ENCODE results near the gene KANSL3. TPM values are rescaled to one million over a fixed set of nuclear protein-coding genes. Genes with fewer than 3 reads are reported as not detected.
A peak's percentile ranks its signal among the peaks of the same experiment; 100 is the strongest.
"Not testable (repeated sequence)": the region's sequence is repeated elsewhere in the genome, so short reads cannot be mapped to it uniquely, and the experiment has no call there.

Gene KANSL3
- total RNA-seq, 6 experiments from 2014 or later = 17.3 to 29.3 (median 21.6) TPM

DNA sequence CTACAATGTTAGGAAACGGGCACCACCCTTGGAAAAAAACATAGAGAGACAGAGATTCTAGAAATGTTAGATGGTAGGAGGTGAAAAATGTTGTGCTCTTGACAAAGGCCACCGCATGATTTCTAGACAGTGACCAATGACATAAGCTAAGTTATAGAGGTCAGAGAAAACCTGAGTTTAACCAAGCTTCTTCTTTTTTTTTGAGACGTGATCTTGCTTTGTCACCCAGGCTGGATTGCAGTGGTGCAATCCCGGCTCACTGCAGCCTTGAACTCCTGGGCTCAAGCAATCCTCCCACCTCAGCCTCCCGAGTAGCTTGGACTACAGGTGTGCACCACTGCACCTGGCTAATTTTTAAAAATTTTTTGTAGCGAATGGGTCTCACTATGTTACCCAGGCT, 17.4 kb upstream of the KANSL3 start:
- 63% methylated on average over 4 of the region's 6 CpGs for WGBS (ENCODE audit: insufficient coverage, low coverage, low lambda C conversion rate, missing lambda C conversion rate)

DNA sequence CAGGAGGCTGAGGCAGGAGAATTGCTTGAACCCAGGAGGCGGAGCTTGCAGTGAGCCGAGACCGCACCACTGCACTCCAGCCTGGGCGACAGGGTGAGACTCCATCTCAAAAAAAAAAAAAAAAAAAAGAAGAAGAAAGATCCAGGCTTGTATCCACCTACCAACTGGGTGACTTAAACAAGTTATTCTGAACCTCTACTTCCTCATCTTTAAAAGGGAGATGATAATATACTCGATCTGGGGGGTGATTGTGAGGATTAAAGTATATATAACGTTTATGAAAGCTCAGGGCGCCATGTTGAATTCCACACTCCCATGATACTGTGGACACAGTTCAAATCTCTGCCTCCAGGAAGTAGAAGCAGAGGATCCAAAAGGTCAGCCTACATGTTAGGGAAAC, 16.7 kb upstream of the KANSL3 start:
- H3K36me3 ChIP-seq; intact Hi-C loops (cut with DNase I); ATAC-seq; DNase-seq; H3K9me3 ChIP-seq; H3K27me3 ChIP-seq; H3K4me1 ChIP-seq; H3K27ac ChIP-seq; H3K4me3 ChIP-seq: not testable (repeated sequence)
- 66% methylated on average over 4 of the region's 7 CpGs for WGBS (ENCODE audit: insufficient coverage, low coverage, low lambda C conversion rate, missing lambda C conversion rate)

More for the DNA sequence above, 17.4 kb upstream of the KANSL3 start:
- H3K4me1 ChIP-seq = no peaks in the 10 kb centered on the region
- no peak for TF ChIP-seq POLR2A (IDR thresholded peaks at IDR 0.05)
- TF ChIP-seq, protein P1, sequence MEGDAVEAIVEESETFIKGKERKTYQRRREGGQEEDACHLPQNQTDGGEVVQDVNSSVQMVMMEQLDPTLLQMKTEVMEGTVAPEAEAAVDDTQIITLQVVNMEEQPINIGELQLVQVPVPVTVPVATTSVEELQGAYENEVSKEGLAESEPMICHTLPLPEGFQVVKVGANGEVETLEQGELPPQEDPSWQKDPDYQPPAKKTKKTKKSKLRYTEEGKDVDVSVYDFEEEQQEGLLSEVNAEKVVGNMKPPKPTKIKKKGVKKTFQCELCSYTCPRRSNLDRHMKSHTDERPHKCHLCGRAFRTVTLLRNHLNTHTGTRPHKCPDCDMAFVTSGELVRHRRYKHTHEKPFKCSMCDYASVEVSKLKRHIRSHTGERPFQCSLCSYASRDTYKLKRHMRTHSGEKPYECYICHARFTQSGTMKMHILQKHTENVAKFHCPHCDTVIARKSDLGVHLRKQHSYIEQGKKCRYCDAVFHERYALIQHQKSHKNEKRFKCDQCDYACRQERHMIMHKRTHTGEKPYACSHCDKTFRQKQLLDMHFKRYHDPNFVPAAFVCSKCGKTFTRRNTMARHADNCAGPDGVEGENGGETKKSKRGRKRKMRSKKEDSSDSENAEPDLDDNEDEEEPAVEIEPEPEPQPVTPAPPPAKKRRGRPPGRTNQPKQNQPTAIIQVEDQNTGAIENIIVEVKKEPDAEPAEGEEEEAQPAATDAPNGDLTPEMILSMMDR (IDR thresholded peaks at IDR 0.05) = no peak
- ATAC-seq (no peak), DNase-seq (no peak)
- no peak overlapping the region for H3K27ac ChIP-seq
- H3K36me3 ChIP-seq = no peaks in the 10 kb centered on the region
- no peak overlapping the region for H3K4me3 ChIP-seq
- H3K9me3 ChIP-seq = no peaks in the 10 kb centered on the region
- intact Hi-C loops (cut with DNase I) = no loop called here
- H3K27me3 ChIP-seq = no peaks in the 10 kb centered on the region

- no peak overlapping the region for H3K27ac ChIP-seq
- no peak for ATAC-seq
- intact Hi-C loops (cut with DNase I) = no loop called here
- no peak for DNase-seq
- H3K36me3 ChIP-seq = no peaks in the 10 kb centered on the region
- no peaks in the 10 kb centered on the region for H3K4me1 ChIP-seq
- TF ChIP-seq, protein P1 (IDR thresholded peaks at IDR 0.05) = no peak
- no peak for TF ChIP-seq POLR2A (IDR thresholded peaks at IDR 0.05)
- no peak overlapping the region for H3K4me3 ChIP-seq
- H3K27me3 ChIP-seq = no peaks in the 10 kb centered on the region
- WGBS (ENCODE audit: insufficient coverage, low coverage, low lambda C conversion rate, missing lambda C conversion rate) = 71% methylated on average over 6 of the region's 8 CpGs
- H3K9me3 ChIP-seq = no peaks in the 10 kb centered on the region
These were observed 13.7 kb upstream of the KANSL3 start for GRCh38 chr2:96651793-96652192.

DNA sequence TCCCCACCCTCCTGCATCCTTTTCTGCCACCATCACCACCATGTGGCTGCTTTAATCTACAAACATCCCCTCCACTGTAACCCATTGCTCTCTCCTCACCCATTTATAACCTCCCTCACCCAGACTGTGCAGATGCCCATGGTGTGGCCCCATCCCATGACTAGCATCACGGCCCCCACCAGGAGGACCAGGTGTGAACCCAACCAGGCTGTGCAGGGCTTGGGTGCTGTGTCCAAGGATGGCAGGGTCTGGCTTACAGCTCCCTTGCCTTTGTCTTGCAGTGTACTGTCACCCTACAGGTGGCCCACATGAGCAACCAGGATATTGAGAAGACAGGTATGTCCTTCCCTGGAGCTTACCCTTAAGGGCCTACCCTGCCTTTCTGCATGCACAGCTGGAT, 11.2 kb upstream of the KANSL3 start:
- ATAC-seq = peak in 1 of 4 donors; percentile 7
- no peaks in the 10 kb centered on the region for H3K36me3 ChIP-seq
- no CpG with 5 or more reads among the region's 1 CpG for WGBS (ENCODE audit: insufficient coverage, low coverage, low lambda C conversion rate, missing lambda C conversion rate)
- no peaks in the 10 kb centered on the region for H3K4me1 ChIP-seq
- H3K4me3 ChIP-seq = no peak overlapping the region
- TF ChIP-seq, protein P1 (IDR thresholded peaks at IDR 0.05) = no peak
- TF ChIP-seq POLR2A (IDR thresholded peaks at IDR 0.05) = no peak
- no peaks in the 10 kb centered on the region for H3K9me3 ChIP-seq
- DNase-seq = no peak
- no peak overlapping the region for H3K27ac ChIP-seq
- intact Hi-C loops (cut with DNase I) = no loop called here
- no peaks in the 10 kb centered on the region for H3K27me3 ChIP-seq

GRCh38 chr2:96648306-96648930, 10.3 kb upstream of the KANSL3 start:
- Histone ChIP-seq H3K4me1 (no peaks in the 10 kb centered on the region), H3K27me3 (no peaks in the 10 kb centered on the region), H3K9me3 (no peaks in the 10 kb centered on the region), H3K36me3 (no peaks in the 10 kb centered on the region), H3K27ac (no peak overlapping the region), H3K4me3 (no peak overlapping the region)
- TF ChIP-seq, protein P1 (IDR thresholded peaks at IDR 0.05) = no peak
- TF ChIP-seq POLR2A (IDR thresholded peaks at IDR 0.05) = no peak
- intact Hi-C loops (cut with DNase I) = no loop called here
- ATAC-seq = no peak
- 74% methylated on average over 2 of the region's 7 CpGs for WGBS (ENCODE audit: insufficient coverage, low coverage, low lambda C conversion rate, missing lambda C conversion rate)
- DNase-seq = no peak
